Epithelial cell of proximal tubule (primary cell): ENCODE data around the gene GALNTL6. TPM values are rescaled to one million over a fixed set of nuclear protein-coding genes. Genes with fewer than 3 reads are reported as not detected.

ENCODE experiments used
- DNase-seq: peaks from one replicate; pipeline ENCODE4 v3.0.0-alpha.2; 2011; ENCODE audit warnings: low read depth
- H3K4me3 ChIP-seq: 2 replicates; pipeline ENCODE4 v1.5.1; 2011; ENCODE audit warnings: low read depth, mild to moderate bottlenecking, low read length
- CTCF ChIP-seq: conservative IDR thresholded peaks from 2 replicates; pipeline ENCODE4 v1.5.1; 2012; ENCODE audit warnings: low read depth, mild to moderate bottlenecking, low read length
- total RNA-seq: library from RNA; depleted of rRNA; stranded (reverse); fragments of >200 nt; gene quantifications from 2 replicates; pipeline ENCODE4 v1.2.3, GENCODE V29; 2015

Gene GALNTL6
- total RNA-seq, 1 donor from 2014 or later: not detected

- DNase-seq: no peak
- no peak for TF ChIP-seq CTCF
- no peak overlapping the region for H3K4me3 ChIP-seq
Measured at GRCh38 chr4:172245516-172245915, 432.3 kb downstream of the GALNTL6 start.

GRCh38 chr4:172253409-172253808 is 440.2 kb downstream of the GALNTL6 start:
- no peak overlapping the region for H3K4me3 ChIP-seq

GRCh38 chr4:172256820-172257219 is 443.6 kb downstream of the GALNTL6 start:
- TF ChIP-seq CTCF: no peak
- no peak overlapping the region for H3K4me3 ChIP-seq
- no peak for DNase-seq

More at GRCh38 chr4:172253409-172253808, 440.2 kb downstream of the GALNTL6 start:
- TF ChIP-seq CTCF: no peak
- DNase-seq: no peak

GRCh38 chr4:172270397-172270796 is 457.2 kb downstream of the GALNTL6 start:
- TF ChIP-seq CTCF: no peak
- no peak overlapping the region for H3K4me3 ChIP-seq
- DNase-seq: no peak

- TF ChIP-seq CTCF: no peak
Measured at GRCh38 chr4:172287117-172287516, 473.9 kb downstream of the GALNTL6 start.

GRCh38 chr4:172305698-172306097 is 492.5 kb downstream of the GALNTL6 start:
- no peak for TF ChIP-seq CTCF
- no peak for DNase-seq
- H3K4me3 ChIP-seq: no peak overlapping the region

More at GRCh38 chr4:172287117-172287516, 473.9 kb downstream of the GALNTL6 start:
- no peak overlapping the region for H3K4me3 ChIP-seq
- DNase-seq: no peak

- DNase-seq: no peak
- TF ChIP-seq CTCF: no peak
- no peak overlapping the region for H3K4me3 ChIP-seq
Measured at GRCh38 chr4:172308078-172308477, 494.9 kb downstream of the GALNTL6 start.
